ENCODE measurements around the gene PRKD2.

GRCh38 chr19:46631481-46631880 lies 85.4 kb downstream of the PRKD2 start:
- no peak for TF ChIP-seq CTCF (IDR thresholded peaks at IDR 0.05)
- TF ChIP-seq POLR2A (IDR thresholded peaks at IDR 0.05): no peak
